ENCODE results near the gene CORO6.
A peak's percentile ranks its signal among the peaks of the same experiment; 100 is the strongest.

CORO6 gene

GRCh38 chr17:29592850-29593551 is 29.7 kb downstream of the CORO6 start, which contains the start of gene ANKRD13B:
Gene ANKRD13B (plus strand): TSS chr17:29593132. CDS start chr17:29593622, 490 bp downstream.
- H3K9ac ChIP-seq (ENCODE audit: low read depth, low read length, poor library complexity, severe bottlenecking) = peak within 1 kb of the TSS; percentile 46

GRCh38 chr17:29591737-29592608 is 30.7 kb downstream of the CORO6 start:
- peak overlapping the region; percentile 100 for H2AFZ ChIP-seq (ENCODE audit: low read length)
- no peaks in the 10 kb centered on the region for H3K9me3 ChIP-seq (ENCODE audit: insufficient read depth, low read depth, low read length)
- H3K9me2 ChIP-seq (replicated peaks; ENCODE audit: low read depth, low read length) = no peaks in the 10 kb centered on the region
- peaks cover 29% of the 10 kb centered on the region for H3K79me2 ChIP-seq (ENCODE audit: insufficient read depth, low read length)
- H3K9ac ChIP-seq (ENCODE audit: low read depth, low read length, poor library complexity, severe bottlenecking) = peak overlapping the region; percentile 78
- peak; percentile 88 for TF ChIP-seq CTCF (conservative IDR thresholded peaks at IDR 0.05; ENCODE audit: low read length)
- no peak for TF ChIP-seq EZH2phosphoT487 (IDR thresholded peaks at IDR 0.05; ENCODE audit: borderline replicate concordance)
- no peaks in the 10 kb centered on the region for H3K27me3 ChIP-seq (ENCODE audit: insufficient read depth, low read length, poor library complexity, severe bottlenecking)
- peak overlapping the region; percentile 98 for H3K4me2 ChIP-seq (ENCODE audit: low read depth, low read length, poor library complexity, severe bottlenecking)
- H3F3A ChIP-seq (ENCODE audit: low read depth) = no peaks in the 10 kb centered on the region
- peaks cover 48% of the 10 kb centered on the region for H3K4me1 ChIP-seq (ENCODE audit: insufficient read depth, low read length, poor library complexity, severe bottlenecking)
- H4K20me1 ChIP-seq (ENCODE audit: insufficient read depth, low read length, poor library complexity, severe bottlenecking) = peaks cover 18% of the 10 kb centered on the region
- H3K4me3 ChIP-seq (ENCODE audit: low read length, poor library complexity, severe bottlenecking) = peak overlapping the region; percentile 94
- no peaks in the 10 kb centered on the region for H3K36me3 ChIP-seq (ENCODE audit: insufficient read depth, low read length)

More at GRCh38 chr17:29592850-29593551, 29.7 kb downstream of the CORO6 start, which contains the start of gene ANKRD13B:
- Histone ChIP-seq H3K9me3 (ENCODE audit: insufficient read depth, low read depth, low read length) (no peaks in the 10 kb centered on the region), H2AFZ (ENCODE audit: low read length) (peak within 1 kb of the TSS; percentile 100), H3K79me2 (ENCODE audit: insufficient read depth, low read length) (peaks cover 19% of the 10 kb centered on the region), H3K4me3 (ENCODE audit: low read length, poor library complexity, severe bottlenecking) (peak within 1 kb of the TSS; percentile 94), H3K9me2 (replicated peaks; ENCODE audit: low read depth, low read length) (no peaks in the 10 kb centered on the region), H3K4me2 (ENCODE audit: low read depth, low read length, poor library complexity, severe bottlenecking) (peak within 1 kb of the TSS; percentile 98), H3K36me3 (ENCODE audit: insufficient read depth, low read length) (no peaks in the 10 kb centered on the region), H3F3A (ENCODE audit: low read depth) (no peaks in the 10 kb centered on the region), H3K4me1 (ENCODE audit: insufficient read depth, low read length, poor library complexity, severe bottlenecking) (peaks cover 38% of the 10 kb centered on the region), H4K20me1 (ENCODE audit: insufficient read depth, low read length, poor library complexity, severe bottlenecking) (peaks cover 8% of the 10 kb centered on the region), H3K27me3 (ENCODE audit: insufficient read depth, low read length, poor library complexity, severe bottlenecking) (no peaks in the 10 kb centered on the region)
- TF ChIP-seq EZH2phosphoT487 (IDR thresholded peaks at IDR 0.05; ENCODE audit: borderline replicate concordance) (no peak), CTCF (conservative IDR thresholded peaks at IDR 0.05; ENCODE audit: low read length) (no peak)

- Histone ChIP-seq H2AFZ (ENCODE audit: low read length) (peak overlapping the region; percentile 100), H3K9me3 (ENCODE audit: insufficient read depth, low read depth, low read length) (no peaks in the 10 kb centered on the region), H3K4me3 (ENCODE audit: low read length, poor library complexity, severe bottlenecking) (peak overlapping the region; percentile 94), H3K9me2 (replicated peaks; ENCODE audit: low read depth, low read length) (no peaks in the 10 kb centered on the region), H3K27me3 (ENCODE audit: insufficient read depth, low read length, poor library complexity, severe bottlenecking) (no peaks in the 10 kb centered on the region), H3K36me3 (ENCODE audit: insufficient read depth, low read length) (no peaks in the 10 kb centered on the region), H3K4me2 (ENCODE audit: low read depth, low read length, poor library complexity, severe bottlenecking) (peak overlapping the region; percentile 98), H3K4me1 (ENCODE audit: insufficient read depth, low read length, poor library complexity, severe bottlenecking) (peaks cover 55% of the 10 kb centered on the region), H3F3A (ENCODE audit: low read depth) (no peaks in the 10 kb centered on the region), H4K20me1 (ENCODE audit: insufficient read depth, low read length, poor library complexity, severe bottlenecking) (peaks cover 26% of the 10 kb centered on the region), H3K79me2 (ENCODE audit: insufficient read depth, low read length) (peaks cover 36% of the 10 kb centered on the region), H3K9ac (ENCODE audit: low read depth, low read length, poor library complexity, severe bottlenecking) (peak overlapping the region; percentile 78)
- no peak for TF ChIP-seq EZH2phosphoT487 (IDR thresholded peaks at IDR 0.05; ENCODE audit: borderline replicate concordance)
These were observed 31.5 kb downstream of the CORO6 start for GRCh38 chr17:29591146-29591736.

Measured in Loucy (cell line).